HL-60 (cell line): ENCODE measurements around the gene NXF1.

Source experiments
- DNase-seq, 2 experiments: peaks; one replicate each; pipeline ENCODE4 v3.0.0-alpha.2; 2010 to 2020; ENCODE audit warnings: low read depth in 1 of 2, low spot score in 1 of 2
- H3K27ac ChIP-seq: fragments of 250-450 bp; sonication (Bioruptor Pico); replicated peaks from 2 replicates; pipeline ENCODE4 v1.5.1; 2020; ENCODE audit warnings: mild to moderate bottlenecking, moderate library complexity
- H3K27me3 ChIP-seq: fragments of 250-450 bp; sonication (Bioruptor Pico); 2 replicates; pipeline ENCODE4 v1.5.1; 2021; ENCODE audit warnings: mild to moderate bottlenecking, moderate library complexity; ENCODE audit not compliant: insufficient read depth, poor library complexity, severe bottlenecking
- H3K4me3 ChIP-seq: replicated peaks from 2 replicates; pipeline ENCODE4 v1.5.1; 2011; ENCODE audit warnings: mild to moderate bottlenecking, control low read depth, low read length; ENCODE audit not compliant: insufficient read depth
- CTCF ChIP-seq: IDR thresholded peaks from one replicate; pipeline ENCODE4 v1.5.1; 2011; ENCODE audit warnings: low read length, control low read depth, inconsistent platforms; ENCODE audit not compliant: insufficient read depth
- GABPA ChIP-seq: IDR thresholded peaks from 2 replicates; pipeline ENCODE4 v1.6.1; 2012; ENCODE audit warnings: low read depth
- POLR2AphosphoS5 ChIP-seq: IDR thresholded peaks from 2 replicates; pipeline ENCODE4 v1.6.1; 2012; ENCODE audit warnings: low read depth
- REST ChIP-seq: IDR thresholded peaks from 2 replicates; pipeline ENCODE4 v1.6.1; 2012; ENCODE audit warnings: low read depth; ENCODE audit not compliant: insufficient replicate concordance
- SPI1 ChIP-seq: IDR thresholded peaks from 2 replicates; pipeline ENCODE4 v1.6.1; 2012; ENCODE audit warnings: low read depth, mild to moderate bottlenecking, borderline replicate concordance

NXF1 gene

GRCh38 chr11:62810748-62811147, 5.5 kb upstream of the NXF1 start:
- DNase-seq: no peak
- no peak for TF ChIP-seq SPI1
- no peak for TF ChIP-seq GABPA
- TF ChIP-seq POLR2AphosphoS5: no peak
- no peak for TF ChIP-seq CTCF
- no peak for TF ChIP-seq REST
- Histone ChIP-seq H3K27ac (no peak overlapping the region), H3K27me3 (no peaks in the 10 kb centered on the region), H3K4me3 (no peak overlapping the region)

- H3K27ac ChIP-seq: peak overlapping the region; percentile 76
Observed at GRCh38 chr11:62806611-62807121, 1.4 kb upstream of the NXF1 start.

GRCh38 chr11:62805961-62806441, 761 bp upstream of the NXF1 start:
- H3K27ac ChIP-seq: peak overlapping the region; percentile 76
- H3K27me3 ChIP-seq: no peaks in the 10 kb centered on the region
- no peak for TF ChIP-seq GABPA
- TF ChIP-seq CTCF: no peak
- no peak for TF ChIP-seq SPI1
- no peak for TF ChIP-seq POLR2AphosphoS5
- TF ChIP-seq REST: no peak
- peak overlapping the region; percentile 91 for H3K4me3 ChIP-seq
- peak in 1 of 2 experiments; percentile 21 for DNase-seq

More at GRCh38 chr11:62806611-62807121, 1.4 kb upstream of the NXF1 start:
- Histone ChIP-seq H3K27me3 (no peaks in the 10 kb centered on the region), H3K4me3 (peak overlapping the region; percentile 91; the same call in 1 of the 2 replicates)
- no peak for TF ChIP-seq REST
- peak; percentile 53; the same call in 1 of the 2 replicates for TF ChIP-seq SPI1
- peak; percentile 51; the same call in 1 of the 2 replicates for TF ChIP-seq POLR2AphosphoS5
- peak in 1 of 2 experiments; percentile 90 for DNase-seq
